Stimulated activated CD8-positive, alpha-beta memory T cell treated with anti-CD3 and anti-CD28 coated beads, Interleukin-2, amount 100 ng/mL, for 1 hour (primary cell): ENCODE measurements around the gene SMG9.

ENCODE experiments used
- DNase-seq, 2 donors: peaks; one replicate each; pipeline ENCODE4 v3.0.0-alpha.2; 2020; ENCODE audit warnings: low read depth in 2 of 2

SMG9 gene

DNA sequence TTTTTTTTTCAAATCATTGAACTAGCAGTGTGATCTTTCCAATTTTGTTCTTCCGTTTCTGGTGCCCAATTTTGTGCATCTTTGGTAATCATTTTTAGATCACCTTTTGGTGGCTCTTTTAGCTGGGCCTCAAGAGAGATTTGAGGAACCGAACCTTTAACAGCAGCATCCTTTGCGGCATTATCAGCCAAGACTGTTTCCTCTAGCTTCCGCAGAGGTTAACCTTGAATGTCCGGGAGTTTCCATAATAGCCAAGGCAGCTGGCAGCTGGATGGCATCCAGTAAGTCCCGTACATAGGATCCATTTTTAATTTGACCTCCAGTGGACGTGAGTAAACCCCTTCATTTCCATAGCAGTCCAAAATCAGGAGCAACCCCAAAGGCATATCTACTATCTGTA lies 29.3 kb downstream of the SMG9 start:
- DNase-seq = no peak

GRCh38 chr19:43724896-43725295 lies 29.9 kb downstream of the SMG9 start:
- DNase-seq = no peak

- no peak for DNase-seq
These were observed 31.2 kb downstream of the SMG9 start for GRCh38 chr19:43723588-43723987.

GRCh38 chr19:43721469-43722048 lies 33.2 kb downstream of the SMG9 start:
- DNase-seq = no peak

- no peak for DNase-seq
These were observed 33.8 kb downstream of the SMG9 start for GRCh38 chr19:43720936-43721335.

DNA sequence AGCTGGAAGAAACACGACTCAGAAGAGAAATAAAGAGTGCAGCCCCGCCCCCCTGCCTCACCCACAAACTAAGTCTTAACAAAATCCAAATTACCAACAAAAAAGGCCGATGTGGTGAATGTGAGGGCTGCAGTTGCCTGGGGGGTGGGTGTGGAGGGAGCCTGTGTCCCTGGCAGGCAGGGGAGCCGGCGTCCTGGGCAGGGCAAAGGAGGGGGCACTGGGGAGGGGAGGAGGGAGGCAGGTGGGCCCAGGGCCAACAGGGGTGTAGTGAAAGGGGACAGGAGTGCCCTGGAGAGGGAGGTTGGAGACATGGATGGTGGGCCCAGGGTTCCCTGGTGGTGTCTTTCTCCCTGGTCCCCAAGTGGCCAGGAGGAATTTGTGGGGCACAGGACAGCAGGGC lies 34.8 kb downstream of the SMG9 start:
- no peak for DNase-seq

DNA sequence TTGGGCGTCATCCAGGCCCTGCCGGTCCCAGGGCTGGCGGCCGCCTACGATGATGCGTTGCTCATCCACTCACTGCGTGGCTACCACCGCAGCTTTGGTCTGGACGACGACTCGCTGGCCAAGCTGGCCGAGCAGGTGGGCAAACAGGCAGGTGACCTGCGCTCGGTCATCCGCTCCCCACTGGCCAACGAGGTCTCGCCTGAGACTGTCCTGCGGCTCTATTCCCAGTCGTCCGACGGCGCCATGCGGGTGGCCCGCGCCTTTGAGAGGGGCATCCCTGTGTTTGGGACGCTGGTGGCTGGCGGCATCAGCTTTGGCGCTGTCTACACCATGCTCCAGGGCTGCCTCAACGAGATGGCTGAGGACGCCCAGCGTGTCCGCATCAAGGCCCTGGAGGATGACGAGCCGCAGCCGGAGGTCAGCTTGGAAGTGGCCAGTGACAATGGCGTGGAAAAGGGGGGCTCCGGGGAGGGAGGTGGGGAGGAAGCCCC lies 35.3 kb downstream of the SMG9 start:
- DNase-seq = no peak

DNA sequence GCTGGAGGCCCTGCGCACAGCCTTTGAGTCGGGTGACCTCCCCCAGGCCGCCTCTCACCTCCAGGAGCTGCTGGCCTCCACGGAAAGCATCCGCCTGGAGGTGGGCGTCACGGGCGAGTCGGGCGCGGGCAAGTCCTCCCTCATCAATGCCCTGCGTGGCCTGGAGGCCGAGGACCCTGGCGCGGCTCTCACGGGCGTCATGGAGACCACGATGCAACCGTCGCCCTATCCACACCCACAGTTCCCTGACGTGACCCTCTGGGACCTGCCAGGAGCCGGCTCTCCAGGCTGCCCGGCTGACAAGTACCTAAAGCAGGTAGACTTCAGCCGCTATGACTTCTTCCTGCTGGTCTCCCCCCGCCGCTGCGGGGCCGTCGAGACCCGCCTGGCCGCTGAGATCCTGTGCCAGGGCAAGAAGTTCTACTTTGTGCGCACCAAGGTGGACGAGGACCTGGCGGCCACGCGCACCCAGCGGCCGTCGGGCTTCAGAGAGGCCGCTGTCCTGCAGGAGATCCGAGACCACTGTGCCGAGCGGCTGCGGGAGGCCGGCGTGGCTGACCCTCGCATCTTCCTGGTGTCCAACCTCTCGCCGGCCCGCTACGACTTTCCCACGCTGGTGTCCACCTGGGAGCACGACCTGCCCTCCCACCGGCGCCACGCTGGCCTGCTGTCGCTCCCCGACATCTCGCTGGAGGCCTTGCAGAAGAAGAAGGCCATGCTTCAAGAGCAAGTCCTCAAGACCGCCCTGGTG lies 36.0 kb downstream of the SMG9 start:
- DNase-seq = no peak

DNA sequence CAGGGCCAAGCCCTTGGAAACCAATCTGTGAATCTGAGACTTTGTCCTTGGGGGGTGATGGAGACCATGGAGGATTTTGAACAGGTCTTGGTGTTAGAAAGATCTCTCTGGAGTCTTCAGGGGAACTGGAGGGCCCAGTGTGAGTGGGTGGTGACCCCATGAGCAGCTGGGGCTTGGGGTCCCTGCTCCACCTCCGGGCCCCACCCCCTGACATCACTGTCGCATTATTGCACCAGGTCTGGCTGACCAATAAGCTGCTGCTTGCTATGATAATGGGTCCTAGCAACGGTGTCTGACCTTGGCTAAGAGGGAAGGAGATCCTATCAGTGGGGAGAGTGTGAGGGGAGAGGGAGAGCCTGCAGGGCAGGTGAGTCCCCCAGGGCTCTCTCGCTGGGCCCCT lies 39.0 kb downstream of the SMG9 start, which contains the start of gene IRGC:
Gene IRGC (plus strand): TSS at position 301 of the 400 bp plus-strand sequence. CDS start 2,483 bp downstream, outside the sequence.
- no peak for DNase-seq

DNA sequence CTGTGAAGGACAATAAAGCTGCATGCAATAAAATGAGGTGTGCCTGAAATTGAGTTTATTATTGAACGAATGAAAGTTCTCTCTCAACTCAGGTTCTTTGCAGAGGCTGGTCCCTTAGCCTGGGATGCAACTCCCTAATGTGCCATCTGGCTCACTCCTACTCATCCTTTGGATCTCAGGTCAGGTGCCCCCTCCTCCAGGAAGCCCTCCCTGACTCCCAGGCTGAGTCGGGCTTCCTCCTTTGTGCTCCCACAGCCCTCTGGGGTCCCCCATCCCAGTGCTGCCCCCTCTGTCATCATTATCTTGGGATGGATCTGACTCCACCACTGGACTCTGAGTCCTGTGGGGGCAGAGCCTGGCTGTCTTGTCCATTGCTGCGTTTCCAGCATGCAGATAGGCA lies 41.6 kb downstream of the SMG9 start:
- DNase-seq = no peak

GRCh38 chr19:43711751-43712355 lies 42.9 kb downstream of the SMG9 start:
- DNase-seq = no peak

DNA sequence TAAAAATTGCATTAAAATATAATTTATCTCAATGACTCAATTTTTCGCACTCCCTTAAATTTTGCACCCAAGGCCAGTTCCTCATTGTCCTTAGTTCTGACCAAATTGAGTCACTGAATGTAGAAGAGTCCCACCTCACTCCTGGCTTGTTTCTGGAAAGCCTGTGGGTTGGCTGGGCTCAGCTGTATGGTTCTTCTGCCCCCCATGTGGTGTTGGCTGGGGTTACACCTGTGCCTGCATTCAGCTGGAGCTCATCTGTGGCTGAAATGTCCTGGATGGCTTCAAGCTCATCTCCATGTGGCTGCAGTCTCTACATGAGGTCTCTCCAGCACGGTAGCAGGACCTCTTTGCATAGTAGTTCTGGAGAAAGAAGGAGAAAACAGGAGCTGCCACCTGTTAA lies 46.0 kb downstream of the SMG9 start:
- no peak for DNase-seq

GRCh38 chr19:43707158-43707712 lies 47.5 kb downstream of the SMG9 start:
- DNase-seq = no peak

- DNase-seq = no peak
These were observed 49.0 kb downstream of the SMG9 start for GRCh38 chr19:43705729-43706128.

GRCh38 chr19:43704002-43704705 lies 50.6 kb downstream of the SMG9 start:
- no peak for DNase-seq

DNA sequence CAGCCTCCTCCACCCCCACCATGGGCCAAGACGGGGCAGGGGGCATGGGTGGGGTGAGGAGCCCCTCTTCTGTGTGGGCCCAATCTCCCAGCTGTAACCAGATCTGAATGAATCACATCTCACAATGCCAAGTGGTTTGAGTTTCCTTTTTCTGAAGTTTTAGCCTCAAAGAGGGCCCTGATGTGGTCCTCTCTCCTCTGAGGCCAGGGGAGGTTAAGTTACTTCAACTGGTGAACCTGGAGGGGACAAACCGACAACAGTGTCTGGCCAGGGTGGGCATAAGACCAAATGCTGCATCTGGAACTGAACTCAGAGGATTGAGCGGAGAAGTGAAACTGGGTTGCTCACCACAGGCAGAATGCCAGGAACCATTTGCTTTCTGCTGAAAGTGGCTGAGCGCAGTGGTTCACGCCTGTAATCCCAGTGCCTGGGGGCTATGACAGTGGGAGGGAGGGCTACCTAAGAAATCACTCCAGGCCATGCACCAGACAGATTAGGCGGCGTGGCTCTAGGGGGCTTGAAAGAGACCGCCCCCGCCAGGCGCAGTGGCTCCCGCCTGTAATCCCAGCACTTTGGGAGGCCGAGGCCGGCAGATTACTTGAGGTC lies 54.3 kb downstream of the SMG9 start:
- no peak for DNase-seq

GRCh38 chr19:43699506-43700394 lies 55.0 kb downstream of the SMG9 start:
- DNase-seq = no peak

DNA sequence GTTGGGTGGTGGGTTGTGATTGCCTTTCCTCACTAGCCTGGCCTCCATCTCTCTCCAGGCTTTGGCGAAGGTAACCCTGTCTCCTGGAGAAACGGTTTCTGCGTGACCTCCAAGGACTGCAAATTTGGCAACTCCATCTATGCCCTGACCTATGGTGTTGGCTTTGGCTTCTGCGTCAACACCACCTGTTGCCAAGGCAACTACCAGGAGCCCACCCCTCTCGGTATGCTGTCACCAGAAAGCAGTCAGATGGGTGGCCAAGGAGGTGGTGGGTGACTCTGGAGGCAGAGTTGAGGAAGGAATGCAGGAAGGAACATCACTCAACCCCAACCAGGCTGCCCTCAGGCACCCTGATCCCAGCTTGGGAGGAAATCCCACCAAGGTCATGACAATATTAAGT lies 57.5 kb downstream of the SMG9 start:
- no peak for DNase-seq

DNA sequence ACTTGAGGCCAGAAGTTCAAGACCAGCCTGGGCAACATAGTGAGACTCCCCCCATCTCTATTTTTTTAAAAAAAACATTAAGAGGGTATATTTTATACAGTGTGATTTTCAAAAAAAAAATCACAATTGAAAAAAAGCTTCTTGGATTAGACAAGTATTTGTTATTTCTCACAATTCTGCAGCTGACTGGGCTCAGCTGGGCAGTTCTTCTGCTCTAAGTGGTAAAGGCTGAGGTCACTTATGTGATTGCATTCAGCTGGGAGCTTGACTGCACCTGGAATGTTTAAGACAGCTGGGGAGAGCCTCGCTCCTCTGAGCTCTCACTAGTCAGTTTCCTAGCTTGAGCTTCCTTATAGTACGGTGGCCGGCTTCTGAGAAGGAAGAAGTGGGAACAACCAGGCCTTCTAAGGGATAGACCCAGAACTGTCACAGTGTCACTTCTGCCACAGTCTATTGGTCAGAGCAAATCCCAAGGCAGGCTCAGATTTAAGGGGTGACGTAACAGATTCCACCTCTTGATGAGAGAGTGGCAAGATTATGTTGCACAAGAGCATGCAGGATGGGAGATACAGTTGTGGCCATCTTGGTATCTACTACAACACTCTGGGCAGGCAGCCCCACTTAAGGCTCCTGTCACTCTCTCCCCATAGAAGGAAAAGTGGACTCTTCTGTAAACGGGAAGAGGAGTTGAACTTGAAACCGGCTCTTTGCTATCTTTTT lies 58.6 kb downstream of the SMG9 start:
- no peak for DNase-seq

GRCh38 chr19:43694553-43694952 lies 60.2 kb downstream of the SMG9 start:
- DNase-seq = no peak
